Muscle of leg (tissue), 11 donors: ENCODE measurements around the gene TMEM163. TPM values are rescaled to one million over a fixed set of nuclear protein-coding genes. Genes with fewer than 3 reads are reported as not detected.
"Not testable (repeated sequence)": the region's sequence is repeated elsewhere in the genome, so short reads cannot be mapped to it uniquely, and the experiment has no call there.

Source experiments
- DNase-seq: peaks from one replicate; pipeline ENCODE4 v3.0.0; 2013
- H3K27ac ChIP-seq: one replicate; pipeline ENCODE4 v1.5.1; 2013; ENCODE audit warnings: mild to moderate bottlenecking, low read length, control low read depth
- H3K27me3 ChIP-seq: one replicate; pipeline ENCODE4 v1.6.1; 2013; ENCODE audit warnings: low read length; ENCODE audit not compliant: control insufficient read depth, insufficient read depth
- H3K36me3 ChIP-seq: one replicate; pipeline ENCODE4 v1.6.1; 2013; ENCODE audit warnings: low read length; ENCODE audit not compliant: control insufficient read depth, insufficient read depth
- H3K4me1 ChIP-seq: one replicate; pipeline ENCODE4 v1.6.1; 2013; ENCODE audit warnings: low read length; ENCODE audit not compliant: control insufficient read depth, insufficient read depth
- H3K4me3 ChIP-seq: one replicate; pipeline ENCODE4 v1.5.1; 2013; ENCODE audit warnings: low read length, control low read depth
- H3K9me3 ChIP-seq: replicated peaks from 2 replicates; pipeline ENCODE4 v1.6.1; 2013; ENCODE audit warnings: low read depth, low read length; ENCODE audit not compliant: control insufficient read depth
- WGBS: methylation state at CpG from one replicate; pipeline ENCODE4 v1.1.5; 2013; ENCODE audit warnings: missing lambda C conversion rate; ENCODE audit not compliant: insufficient coverage; 5-methylcytosine and 5-hydroxymethylcytosine counted together
- polyA plus RNA-seq, 8 donors: library from polyadenylated mRNA; unstranded; fragments of 120-200 nt; gene quantifications; one replicate each; pipeline versions ENCODE4 v1.2.1 to v1.2.3, GENCODE V29; 2013; ENCODE audit warnings: inconsistent platforms in 1 of 8, low replicate concordance in 1 of 8; ENCODE audit not compliant: insufficient read length in 8 of 8, insufficient read depth in 1 of 8
- total RNA-seq: library from RNA; stranded (reverse); fragments of 120-200 nt; gene quantifications from one replicate; pipeline ENCODE4 v1.2.4, GENCODE V29; 2013

Gene TMEM163
- total and polyA plus RNA-seq, 9 donors, result 0.66 to 3.5 (median 1.8) TPM

DNA sequence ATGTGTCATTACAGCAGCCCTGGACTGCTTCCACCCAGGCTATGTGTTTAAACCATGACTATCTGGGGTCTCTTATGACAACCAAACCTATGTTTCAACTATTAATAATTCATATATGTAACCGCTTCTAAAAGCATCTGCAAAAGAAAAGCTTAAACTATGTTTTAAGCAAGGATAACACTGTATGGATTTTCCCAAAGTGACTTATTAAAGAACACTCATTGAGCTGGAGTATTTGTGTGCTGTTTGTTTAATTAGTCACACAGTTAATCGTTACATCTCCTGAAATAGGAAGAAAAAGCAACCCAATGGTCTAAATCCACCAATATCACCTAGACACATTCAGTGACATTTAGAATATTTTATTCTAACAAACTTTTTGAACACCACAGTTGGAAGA, 51.3 kb downstream of the TMEM163 start:
- Histone ChIP-seq H3K9me3 (no peaks in the 10 kb centered on the region), H3K27ac (no peak overlapping the region), H3K4me1 (no peaks in the 10 kb centered on the region), H3K36me3 (no peaks in the 10 kb centered on the region), H3K27me3 (peaks cover 2% of the 10 kb centered on the region), H3K4me3 (no peak overlapping the region)
- WGBS, result no CpG with 5 or more reads among the region's 2 CpGs
- no peak for DNase-seq

DNA sequence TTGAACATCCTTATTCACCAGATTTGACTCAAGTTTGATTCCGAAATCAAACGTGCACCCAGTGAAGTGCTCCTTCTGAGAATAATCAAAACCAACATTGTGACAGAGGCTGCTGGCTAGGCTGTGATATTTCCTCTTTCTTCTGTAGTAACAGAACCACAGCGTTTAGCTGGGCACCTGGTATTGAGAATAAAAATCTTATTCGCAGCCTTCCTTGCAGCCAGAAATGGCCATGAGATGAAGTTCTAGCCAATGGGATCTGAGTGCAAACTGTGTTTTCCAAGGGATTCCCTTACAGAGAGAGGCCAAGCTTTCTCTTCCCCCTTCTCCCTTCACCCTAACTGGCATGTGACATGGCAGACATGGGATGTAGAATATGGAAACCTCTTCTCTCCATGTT, 51.7 kb downstream of the TMEM163 start:
- no peaks in the 10 kb centered on the region for H3K9me3 ChIP-seq
- DNase-seq, result no peak
- WGBS, result 70% methylated on average over 2 of the region's 4 CpGs
- H3K4me1 ChIP-seq, result no peaks in the 10 kb centered on the region
- H3K36me3 ChIP-seq, result no peaks in the 10 kb centered on the region
- no peak overlapping the region for H3K4me3 ChIP-seq
- H3K27me3 ChIP-seq, result peaks cover 2% of the 10 kb centered on the region
- no peak overlapping the region for H3K27ac ChIP-seq

DNA sequence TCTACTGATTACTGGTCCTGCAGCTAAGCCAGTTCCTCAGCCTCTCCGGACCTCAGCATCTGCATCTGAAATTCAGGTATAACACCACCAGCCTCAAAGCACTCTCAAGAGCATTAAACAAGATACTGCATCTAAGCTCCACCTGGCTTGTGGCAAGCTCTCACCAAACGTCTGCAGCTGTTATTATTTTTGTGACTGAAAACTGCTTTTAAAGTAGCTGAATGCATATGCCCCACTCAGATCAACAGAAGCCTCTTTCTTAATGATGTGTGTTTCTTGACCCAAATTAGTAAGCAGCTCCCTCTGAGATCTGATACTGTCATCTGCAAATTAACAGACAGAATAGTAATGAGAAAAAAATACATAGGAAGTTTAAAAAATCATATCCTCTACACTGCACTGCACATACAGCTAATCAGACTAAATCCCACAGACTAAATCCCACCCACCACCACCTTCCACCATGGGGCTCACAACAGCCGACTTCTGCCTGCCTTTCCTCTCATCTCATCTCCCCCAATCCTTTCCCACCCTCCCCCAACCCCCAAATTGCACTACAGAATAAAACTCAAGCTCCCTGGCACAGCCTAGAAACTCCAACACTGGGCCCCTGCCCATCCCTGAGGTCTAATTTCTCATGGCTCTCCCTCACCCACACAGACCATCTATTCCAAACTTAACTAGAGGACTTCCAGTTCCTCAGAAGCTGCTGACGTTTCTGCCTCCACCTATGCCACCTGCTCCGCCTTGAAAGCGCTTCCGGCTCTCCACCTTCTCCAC, 52.9 kb downstream of the TMEM163 start:
- peaks cover 2% of the 10 kb centered on the region for H3K27me3 ChIP-seq

GRCh38 chr2:134663451-134664450, 55.0 kb downstream of the TMEM163 start:
- H3K4me1 ChIP-seq, result no peaks in the 10 kb centered on the region
- 73% methylated on average over 4 of the region's 8 CpGs for WGBS
- no peaks in the 10 kb centered on the region for H3K36me3 ChIP-seq
- H3K9me3 ChIP-seq, result no peaks in the 10 kb centered on the region
- H3K27me3 ChIP-seq, result peaks cover 2% of the 10 kb centered on the region
- no peak for DNase-seq
- no peak overlapping the region for H3K27ac ChIP-seq
- H3K4me3 ChIP-seq, result no peak overlapping the region

More for the DNA sequence above, 52.9 kb downstream of the TMEM163 start:
- Histone ChIP-seq H3K27ac (no peak overlapping the region), H3K9me3 (no peaks in the 10 kb centered on the region), H3K36me3 (no peaks in the 10 kb centered on the region), H3K4me3 (no peak overlapping the region), H3K4me1 (no peaks in the 10 kb centered on the region)
- DNase-seq, result no peak
- 62% methylated on average over 6 of the region's 7 CpGs for WGBS

GRCh38 chr2:134662751-134663150, 56.0 kb downstream of the TMEM163 start:
- Histone ChIP-seq H3K9me3 (no peaks in the 10 kb centered on the region), H3K36me3 (no peaks in the 10 kb centered on the region), H3K27ac (no peak overlapping the region), H3K4me3 (no peak overlapping the region), H3K27me3 (peaks cover 2% of the 10 kb centered on the region), H3K4me1 (no peaks in the 10 kb centered on the region)
- DNase-seq, result no peak
- no CpG with 5 or more reads among the region's 1 CpG for WGBS

DNA sequence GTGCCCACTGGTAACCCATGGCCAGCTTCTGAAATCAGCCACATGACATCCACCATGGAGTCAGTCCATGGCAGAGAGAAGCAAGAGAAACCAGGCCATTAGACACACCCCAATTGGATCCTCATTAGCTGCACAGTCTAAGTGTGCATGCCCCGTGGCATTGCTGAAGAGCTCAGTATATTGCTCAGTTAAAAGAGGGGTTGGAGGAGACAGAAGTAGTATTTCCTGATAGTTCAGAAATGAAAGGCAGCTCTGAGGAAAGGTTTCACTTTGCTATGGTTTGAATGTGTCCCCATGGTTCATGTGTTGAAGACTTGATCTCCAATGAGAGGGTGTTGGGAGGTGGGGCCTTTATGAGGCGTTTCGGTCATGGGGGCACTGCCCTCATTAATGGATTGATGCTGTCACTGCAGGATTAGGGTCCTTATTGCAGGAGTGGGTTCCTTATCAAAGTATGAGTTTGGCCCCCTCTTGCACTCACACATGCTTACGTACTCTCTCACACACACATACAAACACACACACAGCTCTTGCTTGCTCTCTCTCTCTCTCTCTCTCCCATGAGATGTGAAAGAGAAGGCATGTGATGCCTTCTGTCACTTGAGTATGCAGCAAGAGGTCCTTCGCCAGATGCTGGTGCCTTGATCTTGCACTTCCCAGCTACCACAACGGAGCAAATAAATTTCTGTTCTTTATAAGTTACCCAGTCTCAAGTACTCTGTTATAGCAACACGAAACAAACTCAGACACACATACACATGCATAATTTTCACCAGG, 58.0 kb downstream of the TMEM163 start:
- Histone ChIP-seq H3K4me1 (no peaks in the 10 kb centered on the region), H3K36me3 (no peaks in the 10 kb centered on the region), H3K9me3 (no peaks in the 10 kb centered on the region), H3K27me3 (peaks cover 2% of the 10 kb centered on the region), H3K27ac (no peak overlapping the region), H3K4me3 (no peak overlapping the region)
- 73% methylated on average over 2 of the region's 7 CpGs for WGBS
- no peak for DNase-seq

DNA sequence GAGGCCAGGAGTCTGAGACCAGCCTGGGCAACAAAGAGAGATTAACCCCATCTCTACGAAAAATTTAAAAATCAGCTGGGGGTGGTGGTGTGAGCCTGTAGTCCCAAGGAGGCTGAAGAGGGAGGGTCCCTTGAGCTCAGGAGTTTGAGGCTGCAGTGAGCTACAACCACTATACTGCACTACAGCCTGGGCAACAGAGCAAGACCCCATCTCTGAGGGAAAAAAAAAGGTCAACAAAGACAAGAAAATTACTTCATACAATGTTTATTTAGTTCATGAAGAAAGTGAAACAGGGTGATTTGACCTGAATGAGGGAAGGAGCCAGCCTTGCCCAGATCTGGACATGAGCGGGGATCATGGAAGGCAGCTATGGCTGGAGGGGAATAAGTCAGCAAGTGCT, 59.1 kb downstream of the TMEM163 start:
- Histone ChIP-seq H3K27me3 (peaks cover 2% of the 10 kb centered on the region), H3K4me1 (no peaks in the 10 kb centered on the region), H3K4me3 (no peak overlapping the region), H3K36me3 (no peaks in the 10 kb centered on the region), H3K9me3 (no peaks in the 10 kb centered on the region), H3K27ac (no peak overlapping the region)
- no peak for DNase-seq
- 100% methylated on average over 1 of the region's 2 CpGs for WGBS

DNA sequence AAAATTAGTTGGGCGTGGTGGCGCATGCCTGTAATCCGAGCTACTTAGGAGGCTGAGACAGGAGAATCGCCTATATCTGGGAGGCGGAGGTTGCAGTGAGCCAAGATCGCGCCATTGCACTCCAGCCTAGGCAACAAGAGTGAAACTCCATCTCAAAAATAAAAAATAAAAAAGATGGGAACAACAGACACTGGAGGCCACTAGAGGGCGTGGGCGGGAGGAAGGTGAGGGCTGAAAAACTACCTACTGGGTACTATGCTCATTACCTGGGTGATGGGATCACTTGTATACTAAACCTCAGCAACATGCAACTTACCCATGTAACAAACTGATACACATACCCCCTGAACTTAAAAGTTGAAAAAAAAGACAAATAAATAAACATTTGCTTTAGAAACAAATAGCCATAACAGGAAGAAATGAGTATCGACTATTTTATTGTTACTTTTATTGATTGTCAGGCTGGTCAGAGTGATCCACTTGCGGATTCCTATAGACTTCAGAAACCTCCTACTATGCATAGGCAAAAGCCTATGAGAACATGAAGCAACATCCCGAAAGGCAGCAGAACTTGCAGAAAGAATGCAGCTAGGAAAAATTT, 61.0 kb downstream of the TMEM163 start:
- no peak for DNase-seq
- no CpG with 5 or more reads among the region's 12 CpGs for WGBS
- H3K4me3 ChIP-seq, result no peak overlapping the region
- no peaks in the 10 kb centered on the region for H3K27me3 ChIP-seq
- H3K9me3 ChIP-seq, result no peaks in the 10 kb centered on the region
- no peaks in the 10 kb centered on the region for H3K36me3 ChIP-seq
- H3K27ac ChIP-seq, result no peak overlapping the region
- no peaks in the 10 kb centered on the region for H3K4me1 ChIP-seq

GRCh38 chr2:134656391-134656790, 62.4 kb downstream of the TMEM163 start:
- H3K4me3 ChIP-seq, H3K36me3 ChIP-seq, DNase-seq, H3K4me1 ChIP-seq, H3K27ac ChIP-seq, H3K27me3 ChIP-seq, H3K9me3 ChIP-seq: not testable (repeated sequence)
- no CpG with 5 or more reads among the region's 15 CpGs for WGBS
